HG03354 (cell line): ENCODE results near the gene PSRC1.

Experiments
- ATAC-seq: cut with Tn5 transposase; IDR thresholded peaks from one replicate; pipeline ENCODE4 v1.9.1; 2021; ENCODE audit warnings: mild to moderate bottlenecking; ENCODE audit not compliant: unreplicated experiment, poor library complexity, severe bottlenecking

PSRC1 gene

GRCh38 chr1:109250454-109251276, 32.3 kb downstream of the PSRC1 start:
- no peak for ATAC-seq

GRCh38 chr1:109249654-109250401, 33.1 kb downstream of the PSRC1 start:
- ATAC-seq, result peak; percentile 35

- peak; percentile 89 for ATAC-seq
Measured at GRCh38 chr1:109248797-109249629, 33.9 kb downstream of the PSRC1 start, which contains the start of gene CELSR2. TSS of gene CELSR2 (plus strand) at chr1:109249539. CDS start at chr1:109250080, 541 bp downstream.

GRCh38 chr1:109248444-109248796, 34.5 kb downstream of the PSRC1 start:
- ATAC-seq, result no peak

GRCh38 chr1:109247401-109248365, 35.3 kb downstream of the PSRC1 start:
- no peak for ATAC-seq

GRCh38 chr1:109246141-109246551, 36.8 kb downstream of the PSRC1 start:
- ATAC-seq, result no peak

- ATAC-seq, result no peak
Measured at GRCh38 chr1:109243860-109244552, 38.9 kb downstream of the PSRC1 start.

- ATAC-seq, result no peak
Measured at GRCh38 chr1:109243221-109243620, 39.7 kb downstream of the PSRC1 start.

- ATAC-seq, result no peak
Measured at GRCh38 chr1:109242387-109242786, 40.6 kb downstream of the PSRC1 start.

GRCh38 chr1:109241841-109242345, 41.1 kb downstream of the PSRC1 start:
- no peak for ATAC-seq

- no peak for ATAC-seq
Measured at GRCh38 chr1:109241344-109241743, 41.6 kb downstream of the PSRC1 start.

GRCh38 chr1:109240158-109241152, 42.5 kb downstream of the PSRC1 start:
- ATAC-seq, result no peak

- ATAC-seq, result peak; percentile 63
Measured at GRCh38 chr1:109239409-109240068, 43.4 kb downstream of the PSRC1 start.

GRCh38 chr1:109239047-109239408, 43.9 kb downstream of the PSRC1 start:
- no peak for ATAC-seq

GRCh38 chr1:109238382-109238781, 44.6 kb downstream of the PSRC1 start:
- no peak for ATAC-seq

GRCh38 chr1:109237512-109237911, 45.4 kb downstream of the PSRC1 start:
- no peak for ATAC-seq

- ATAC-seq, result no peak
Measured at GRCh38 chr1:109235137-109235536, 47.8 kb downstream of the PSRC1 start.
